Right renal cortex interstitium (tissue), 3 donors: ENCODE results near the gene RPL34. TPM values are rescaled to one million over a fixed set of nuclear protein-coding genes. Genes with fewer than 3 reads are reported as not detected.
A peak's percentile ranks its signal among the peaks of the same experiment; 100 is the strongest.

Experiments used
- DNase-seq, 3 donors: peaks; one replicate each; pipeline ENCODE4 v3.0.0-alpha.2; 2013; ENCODE audit warnings: low read depth in 3 of 3, low spot score in 2 of 3
- polyA plus RNA-seq, 3 donors: library from polyadenylated mRNA; unstranded; fragments of 120-200 nt; gene quantifications; one replicate each; pipeline ENCODE4 v1.2.1, GENCODE V29; 2013; ENCODE audit not compliant: insufficient read length in 3 of 3

Gene RPL34
- polyA plus RNA-seq, 3 donors: 2,131 to 2,261 (median 2,196) TPM

DNA sequence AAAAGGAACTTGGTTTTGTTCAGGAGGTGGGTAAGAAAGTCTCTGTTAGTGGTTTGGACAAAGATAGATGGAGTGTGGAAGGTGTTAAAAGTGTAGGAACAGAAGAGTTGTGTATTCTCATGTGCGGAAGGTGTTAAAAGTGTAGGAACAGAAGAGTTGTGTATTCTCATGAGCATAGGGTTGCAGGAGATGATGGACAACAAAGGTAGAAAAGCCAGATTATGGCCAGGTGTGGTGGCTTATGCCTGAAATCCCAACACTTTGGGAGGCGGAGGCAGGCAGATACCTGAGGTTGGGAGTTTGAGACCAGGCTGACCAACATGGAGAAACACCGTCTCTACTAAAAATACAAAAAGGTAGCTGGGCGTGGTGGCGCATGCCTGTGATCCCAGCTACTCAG lies 2.5 kb downstream of the RPL34 start:
- DNase-seq: no peak

- DNase-seq: no peak
Measured at GRCh38 chr4:108624263-108625056, 4.1 kb downstream of the RPL34 start.

DNA sequence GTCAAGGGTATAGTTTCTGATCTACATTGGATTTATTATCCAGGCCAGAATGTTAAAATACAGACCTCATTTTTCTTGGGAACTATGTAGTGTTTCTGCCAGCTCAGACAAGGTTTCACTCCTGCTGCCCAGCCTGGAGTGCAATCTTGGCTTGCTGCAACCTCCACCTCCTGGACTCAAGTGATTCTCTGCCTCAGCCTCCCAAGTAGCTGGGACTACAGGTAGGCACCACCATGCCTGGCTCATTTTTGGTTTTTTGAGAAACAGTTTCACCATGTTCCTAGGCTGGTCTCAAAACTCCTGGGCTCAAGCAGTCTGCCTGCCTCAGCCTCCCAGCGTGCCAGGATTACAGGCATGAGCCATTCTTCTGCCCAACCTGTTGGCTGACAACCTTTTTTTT lies 5.7 kb downstream of the RPL34 start:
- DNase-seq: no peak

- no peak for DNase-seq
Measured at GRCh38 chr4:108628411-108628810, 8.0 kb downstream of the RPL34 start.

- no peak for DNase-seq
Measured at GRCh38 chr4:108635070-108635655, 14.8 kb downstream of the RPL34 start.

DNA sequence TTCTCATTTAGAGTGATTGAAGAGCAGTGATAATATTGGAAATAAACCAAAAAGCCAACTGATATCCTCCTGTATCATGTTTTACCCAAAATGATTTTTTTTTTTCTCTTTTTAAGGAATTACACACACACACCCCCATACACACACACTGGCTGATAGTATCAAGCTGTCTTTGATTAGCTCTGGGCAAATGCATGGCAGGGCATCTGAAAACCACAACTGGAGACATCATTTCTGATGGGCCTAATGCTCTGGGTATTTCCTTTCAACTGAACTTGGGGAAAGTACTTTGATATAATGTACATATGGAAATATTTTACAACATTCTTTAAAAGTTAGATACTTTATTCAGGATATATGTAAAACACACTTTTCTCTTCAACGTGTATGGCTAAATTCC lies 15.9 kb downstream of the RPL34 start:
- no peak for DNase-seq

GRCh38 chr4:108637856-108638255 lies 17.5 kb downstream of the RPL34 start:
- no peak for DNase-seq

- no peak for DNase-seq
Measured at GRCh38 chr4:108644237-108644636, 23.9 kb downstream of the RPL34 start.

GRCh38 chr4:108646706-108647105 lies 26.3 kb downstream of the RPL34 start:
- no peak for DNase-seq

GRCh38 chr4:108649863-108650211 lies 29.5 kb downstream of the RPL34 start:
- no peak for DNase-seq

DNA sequence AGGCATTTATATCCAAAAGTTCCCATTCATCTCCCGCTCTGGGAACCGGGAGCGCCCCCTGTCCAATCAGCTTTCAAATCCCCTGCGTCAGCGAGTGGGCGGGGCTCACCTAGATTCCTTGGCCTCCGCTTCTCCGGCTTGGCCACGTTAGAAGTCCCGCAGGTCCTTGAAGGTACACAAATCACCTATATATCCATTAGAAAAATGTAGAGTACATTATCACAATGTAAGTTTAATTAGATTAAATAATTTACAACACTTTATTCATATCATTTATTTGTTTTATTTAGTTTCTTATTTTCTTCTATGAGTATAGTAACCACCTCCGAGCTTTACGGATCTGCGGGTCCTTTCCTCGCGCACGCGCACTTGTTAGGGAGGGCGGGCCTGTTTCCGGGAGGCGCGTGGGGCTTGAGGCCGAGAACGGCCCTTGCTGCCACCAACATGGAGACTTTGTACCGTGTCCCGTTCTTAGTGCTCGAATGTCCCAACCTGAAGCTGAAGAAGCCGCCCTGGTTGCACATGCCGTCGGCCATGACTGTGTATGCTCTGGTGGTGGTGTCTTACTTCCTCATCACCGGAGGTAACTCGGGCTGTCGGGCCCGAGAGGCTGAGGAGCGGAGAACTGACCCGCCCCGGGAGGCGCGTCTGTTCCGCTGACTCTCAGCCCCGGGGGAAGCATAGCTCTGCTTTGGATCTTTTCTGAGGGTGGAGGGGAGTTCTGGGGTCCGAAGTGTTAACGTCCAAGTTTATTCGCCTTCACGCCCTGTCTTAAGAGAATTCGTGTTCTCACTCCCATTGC lies 30.0 kb downstream of the RPL34 start, which contains the start of gene OSTC:
TSS of gene OSTC (plus strand) at position 388 of the 802 bp plus-strand sequence. CDS start at position 445, 57 bp downstream.
- DNase-seq: peak; percentile 91 to 96 (median 96)

DNA sequence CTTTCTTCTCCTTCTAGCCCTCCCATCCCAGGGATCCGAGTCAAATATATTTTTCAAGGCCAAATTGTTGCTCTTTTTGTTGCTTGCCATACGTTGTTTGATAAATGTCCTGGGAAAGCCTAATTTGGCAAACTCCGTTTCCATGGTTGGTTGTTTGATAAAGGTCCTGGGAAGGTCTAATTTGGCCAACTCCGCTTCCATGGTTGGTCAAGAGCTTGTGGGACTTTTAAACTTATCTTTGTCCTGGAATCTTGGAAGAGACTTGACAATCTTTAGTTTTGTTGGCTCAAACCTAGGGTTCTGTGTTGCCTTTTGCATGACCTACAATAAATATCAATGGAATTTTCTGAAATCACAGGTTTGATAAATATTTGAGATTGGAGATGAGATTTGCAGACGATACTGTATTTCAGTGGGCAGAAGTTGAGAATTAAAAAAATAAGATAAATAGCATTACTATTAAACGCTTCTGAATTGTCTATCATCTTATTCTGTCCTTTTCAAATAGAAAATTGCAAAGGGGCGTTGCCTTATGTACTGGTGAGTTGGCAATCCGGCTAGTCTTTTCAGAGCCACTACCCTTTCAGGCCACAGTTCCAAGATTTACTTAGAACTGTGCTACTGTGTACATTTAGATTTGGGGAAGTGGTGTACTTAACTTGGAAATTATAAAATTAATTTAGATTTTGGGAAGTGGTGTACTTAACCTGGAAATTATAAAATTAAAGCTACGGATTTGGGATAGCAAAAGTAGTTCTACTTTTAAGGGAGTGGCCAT lies 30.8 kb downstream of the RPL34 start:
- DNase-seq: peak in 1 of 3 donors; percentile 13

DNA sequence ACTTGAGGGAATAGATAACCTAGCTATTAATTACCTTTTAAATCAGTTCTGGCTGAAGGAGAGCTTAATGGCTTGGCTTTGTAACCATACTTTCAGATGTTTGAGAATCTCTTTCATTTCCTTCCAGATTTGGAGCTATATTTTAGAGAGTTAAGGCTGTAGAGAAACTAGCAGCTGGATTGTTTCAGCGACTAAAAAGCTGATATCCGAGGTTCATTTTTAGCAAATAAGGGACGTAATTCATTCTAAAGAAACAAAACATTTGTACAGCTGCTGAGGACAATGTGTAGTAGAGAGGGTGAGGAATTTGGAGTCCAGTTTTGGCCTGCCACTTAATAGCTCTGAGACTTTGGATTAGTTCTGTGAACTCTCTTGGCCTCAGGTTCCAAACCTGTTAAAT lies 42.3 kb downstream of the RPL34 start:
- peak; percentile 40 to 62 (median 48) for DNase-seq

DNA sequence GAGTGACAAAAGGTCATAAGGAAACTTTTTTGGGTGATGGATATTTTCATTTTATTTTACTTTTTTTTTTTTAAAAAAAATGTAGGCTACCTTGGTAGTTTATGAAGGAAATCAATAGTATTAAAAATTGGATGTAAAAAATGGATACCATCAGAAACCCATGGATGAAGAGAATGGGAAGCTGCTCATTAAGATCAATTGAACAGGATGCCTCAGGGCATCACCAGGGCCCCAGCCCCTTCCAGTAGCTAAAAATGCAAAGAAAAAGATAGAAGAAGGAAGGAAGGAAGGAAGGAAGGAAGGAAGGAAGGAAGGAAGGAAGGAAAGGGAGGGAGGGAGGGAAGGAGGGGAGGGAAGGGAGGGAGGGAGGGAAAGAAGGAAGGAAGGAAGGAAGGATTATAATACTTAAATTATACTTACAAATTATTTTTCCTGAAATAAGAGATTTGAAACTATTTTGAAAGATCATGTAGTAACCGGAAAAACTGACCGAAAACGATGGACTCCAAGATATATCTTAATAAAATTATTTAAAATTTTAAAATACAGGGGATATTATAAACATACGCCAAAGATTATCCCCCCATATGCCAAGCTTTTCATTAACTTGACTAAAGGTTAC lies 54.1 kb downstream of the RPL34 start:
- no peak for DNase-seq

Other genes starting within 250 kb of the RPL34 start
- 100 to 1,000 TPM; 260 to 267 (median 260) TPM for gene OSTC, start 30.0 kb downstream of the RPL34 start, polyA plus RNA-seq
- under 1 TPM; 0.23 to 0.62 (median 0.28) TPM for gene ETNPPL, start 142.5 kb downstream of the RPL34 start, polyA plus RNA-seq